Lower leg skin (tissue), 3 donors: ENCODE data around the gene CCDC92.

Experiments
- CTCF ChIP-seq, 3 donors: fragments of 450-650 bp; IDR thresholded peaks; one replicate each; pipeline ENCODE4 v1.5.1; 2016; ENCODE audit warnings: antibody characterized with exemption in 3 of 3, mild to moderate bottlenecking in 3 of 3, moderate library complexity in 2 of 3
- POLR2A ChIP-seq, 2 donors: fragments of 450-650 bp; IDR thresholded peaks; one replicate each; pipeline ENCODE4 v1.6.1; 2016 to 2017; ENCODE audit warnings: antibody characterized with exemption in 2 of 2, mild to moderate bottlenecking in 1 of 2, moderate library complexity in 1 of 2

- no peak for TF ChIP-seq POLR2A (IDR thresholded peaks at IDR 0.05)
- no peak for TF ChIP-seq CTCF (IDR thresholded peaks at IDR 0.05)
Observed at GRCh38 chr12:124017064-124017463, 44.4 kb upstream of the CCDC92 start.
